Gastrocnemius medialis (tissue), 4 donors: Measurements from ENCODE around the gene SCUBE1.

Experiments
- POLR2A ChIP-seq, 2 donors: fragments of 450-650 bp; IDR thresholded peaks; one replicate each; pipeline ENCODE4 v1.6.1; 2017; ENCODE audit warnings: antibody characterized with exemption in 2 of 2, mild to moderate bottlenecking in 2 of 2, moderate library complexity in 2 of 2
- TF ChIP-seq, protein P1 (sequence below), 5 experiments: fragments of 450-650 bp in 3 of 5; fragments of 200-600 bp in 2 of 5; sonication (generic) in 2 of 5; IDR thresholded peaks in 4 of 5; conservative IDR thresholded peaks in 1 of 5; 1 replicate in 4 of 5; 2 replicates in 1 of 5; pipeline ENCODE4 v1.5.1; 2016 to 2019; ENCODE audit warnings: antibody characterized with exemption in 5 of 5, mild to moderate bottlenecking in 3 of 5, moderate library complexity in 3 of 5

GRCh38 chr22:43301866-43302265, 41.3 kb downstream of the SCUBE1 start:
- TF ChIP-seq, protein P1, sequence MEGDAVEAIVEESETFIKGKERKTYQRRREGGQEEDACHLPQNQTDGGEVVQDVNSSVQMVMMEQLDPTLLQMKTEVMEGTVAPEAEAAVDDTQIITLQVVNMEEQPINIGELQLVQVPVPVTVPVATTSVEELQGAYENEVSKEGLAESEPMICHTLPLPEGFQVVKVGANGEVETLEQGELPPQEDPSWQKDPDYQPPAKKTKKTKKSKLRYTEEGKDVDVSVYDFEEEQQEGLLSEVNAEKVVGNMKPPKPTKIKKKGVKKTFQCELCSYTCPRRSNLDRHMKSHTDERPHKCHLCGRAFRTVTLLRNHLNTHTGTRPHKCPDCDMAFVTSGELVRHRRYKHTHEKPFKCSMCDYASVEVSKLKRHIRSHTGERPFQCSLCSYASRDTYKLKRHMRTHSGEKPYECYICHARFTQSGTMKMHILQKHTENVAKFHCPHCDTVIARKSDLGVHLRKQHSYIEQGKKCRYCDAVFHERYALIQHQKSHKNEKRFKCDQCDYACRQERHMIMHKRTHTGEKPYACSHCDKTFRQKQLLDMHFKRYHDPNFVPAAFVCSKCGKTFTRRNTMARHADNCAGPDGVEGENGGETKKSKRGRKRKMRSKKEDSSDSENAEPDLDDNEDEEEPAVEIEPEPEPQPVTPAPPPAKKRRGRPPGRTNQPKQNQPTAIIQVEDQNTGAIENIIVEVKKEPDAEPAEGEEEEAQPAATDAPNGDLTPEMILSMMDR (IDR thresholded peaks at IDR 0.05 in 4 of 5, conservative IDR thresholded peaks at IDR 0.05 in 1 of 5) = no peak
- no peak for TF ChIP-seq POLR2A (IDR thresholded peaks at IDR 0.05)
